ENCODE data around the gene SALL2.

SALL2 gene

DNA sequence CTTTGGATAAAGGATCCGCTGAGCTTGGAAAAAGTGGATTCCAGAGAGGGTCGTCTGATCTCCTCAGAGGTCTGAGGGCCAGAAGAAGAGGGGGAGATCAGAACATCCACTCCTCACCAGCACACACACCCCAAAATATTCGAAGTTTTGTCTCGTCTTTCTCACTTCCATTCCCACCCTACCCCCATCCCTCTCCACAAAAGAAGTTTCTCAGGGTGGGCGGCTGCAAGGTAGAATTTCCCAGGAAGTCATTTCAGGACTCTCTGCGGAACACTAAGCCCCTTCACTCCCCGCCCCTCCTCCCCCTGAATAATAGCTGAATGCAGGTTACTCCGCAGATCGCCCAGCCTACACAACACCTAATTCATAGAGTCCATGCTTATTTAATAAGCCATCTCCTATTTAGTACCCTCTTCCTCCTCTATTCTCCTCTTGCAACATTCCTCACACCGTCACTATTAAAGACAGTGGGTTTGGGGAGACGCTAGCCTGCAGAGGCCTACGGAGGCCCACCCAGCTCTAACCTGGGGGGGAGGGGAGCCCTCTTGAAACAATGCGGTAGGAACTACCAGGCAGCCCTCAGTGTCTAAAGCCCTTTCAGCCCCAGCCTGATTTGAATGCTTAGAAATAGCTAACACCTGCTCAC lies 649 bp upstream of the SALL2 start:
- DNase-seq, result peak; percentile 15

DNA sequence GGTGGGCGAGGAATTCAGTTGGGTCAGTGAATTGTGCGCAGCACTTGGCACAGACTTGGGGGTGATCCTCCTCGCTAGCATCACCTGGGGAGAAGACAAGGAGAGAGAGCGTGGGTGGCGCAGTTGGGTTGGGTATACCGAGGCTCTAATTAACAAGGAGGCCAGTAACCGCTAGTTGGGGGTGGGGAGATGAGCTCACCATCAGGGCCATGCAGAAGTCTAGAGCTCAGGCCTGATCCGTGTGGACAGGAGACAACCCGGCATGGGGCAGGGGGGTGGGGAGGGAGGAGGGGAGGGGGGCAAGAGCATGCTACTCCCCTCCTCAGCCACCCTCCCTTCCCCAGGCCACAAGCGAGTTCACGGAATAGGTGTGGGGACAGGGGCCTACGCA lies 580 bp downstream of the SALL2 start:
- no peak for DNase-seq

DNA sequence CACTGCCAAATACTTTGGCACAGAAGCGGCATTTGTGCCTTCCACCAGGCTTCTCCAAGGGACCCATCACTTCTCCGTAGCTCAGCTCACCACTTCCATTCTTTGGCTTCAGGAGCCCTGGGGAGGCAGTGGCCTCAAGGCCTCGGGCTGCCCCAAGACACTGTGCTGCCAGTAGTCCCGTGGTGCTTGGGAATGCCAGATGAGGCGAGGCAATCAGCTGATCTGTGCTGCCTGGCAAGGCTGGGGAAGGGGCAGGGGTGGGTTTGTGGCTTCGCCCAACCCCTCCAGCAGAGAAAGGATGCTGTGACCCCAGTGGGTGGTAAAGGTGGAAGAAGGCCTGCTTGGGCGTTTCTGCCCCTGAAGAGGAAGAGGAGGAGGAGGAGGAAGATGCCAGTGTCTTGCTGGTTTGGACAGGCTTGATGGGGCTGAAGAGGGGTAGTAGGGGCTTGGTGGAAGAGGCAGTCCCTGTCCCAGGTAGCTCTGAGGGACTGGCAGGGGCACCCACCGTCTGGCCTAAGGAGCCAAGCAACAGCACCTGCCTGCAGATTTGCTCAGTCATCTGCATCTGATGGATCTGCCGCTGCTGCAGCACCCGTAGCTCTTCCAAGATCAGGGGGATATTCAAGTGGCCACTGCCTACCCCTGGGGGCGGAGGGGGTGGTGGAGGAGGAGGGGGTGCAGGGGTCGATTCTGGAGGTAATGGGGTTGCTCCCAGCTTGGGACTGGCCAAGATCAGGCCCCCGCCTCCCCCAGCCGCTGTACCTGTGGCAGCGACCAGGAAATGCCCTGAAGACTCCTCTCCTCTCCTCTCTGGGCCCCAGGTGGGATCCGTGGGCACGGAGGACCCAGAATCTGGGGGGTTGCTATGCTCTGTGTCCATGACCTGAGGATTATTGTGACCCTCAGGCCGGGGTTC lies 1.3 kb downstream of the SALL2 start:
- no peak for DNase-seq

DNA sequence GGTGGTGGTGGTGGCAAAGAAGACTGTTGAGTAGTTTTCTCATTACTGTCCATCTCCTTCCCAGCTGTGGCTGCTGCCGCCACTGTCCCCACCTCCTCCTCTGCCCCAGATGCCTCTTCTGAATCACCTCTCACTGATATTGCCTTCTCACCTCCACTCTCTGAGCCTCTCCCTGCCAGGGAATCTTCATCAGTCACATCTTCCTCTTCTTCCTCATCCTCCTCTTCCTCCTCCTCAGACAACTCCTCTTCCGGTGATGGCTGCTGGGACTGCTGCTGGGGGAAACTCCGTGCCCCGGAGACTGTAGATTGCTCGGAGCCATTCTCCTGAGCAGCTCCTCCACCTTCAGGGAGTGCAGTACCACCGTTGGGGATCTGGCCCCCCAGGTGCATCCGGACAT lies 2.9 kb downstream of the SALL2 start:
- DNase-seq, result no peak

DNA sequence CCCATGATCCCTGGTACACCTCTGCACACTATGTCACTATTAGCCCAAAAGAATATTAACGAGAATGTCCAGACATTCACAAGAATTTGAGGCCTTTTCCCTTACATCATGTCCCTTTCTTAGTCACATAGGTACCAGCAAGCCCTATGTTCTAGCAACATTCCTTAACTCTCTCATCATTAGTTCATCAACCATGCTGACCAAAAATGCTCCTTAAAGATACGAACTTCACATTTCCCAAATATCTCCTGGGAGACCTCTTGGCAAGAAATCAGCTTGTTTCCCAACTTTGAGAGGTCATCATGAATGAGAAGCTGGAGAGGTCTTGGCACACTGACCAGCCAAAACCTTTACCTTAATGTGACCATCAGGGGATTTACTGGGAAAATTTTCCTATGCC lies 4.6 kb downstream of the SALL2 start:
- DNase-seq, result no peak

DNA sequence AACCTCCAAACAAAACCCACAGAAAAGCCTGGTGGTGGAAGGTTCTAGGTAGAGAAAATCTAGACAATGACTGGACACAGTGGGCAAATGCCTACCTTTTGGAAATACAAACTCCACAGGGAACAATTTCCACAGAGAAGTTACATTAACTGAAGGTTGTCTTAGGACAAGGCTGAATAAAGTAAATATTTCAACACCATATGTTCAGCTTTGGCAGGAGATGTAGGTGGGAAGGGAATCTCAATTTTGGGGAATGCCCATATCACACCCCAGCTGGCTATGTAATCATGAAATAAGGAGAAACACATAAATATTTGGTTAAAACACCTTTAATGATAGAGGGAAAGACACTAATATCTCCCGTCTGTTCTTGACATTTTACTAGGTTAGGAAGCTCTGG lies 5.4 kb downstream of the SALL2 start:
- DNase-seq, result no peak

DNA sequence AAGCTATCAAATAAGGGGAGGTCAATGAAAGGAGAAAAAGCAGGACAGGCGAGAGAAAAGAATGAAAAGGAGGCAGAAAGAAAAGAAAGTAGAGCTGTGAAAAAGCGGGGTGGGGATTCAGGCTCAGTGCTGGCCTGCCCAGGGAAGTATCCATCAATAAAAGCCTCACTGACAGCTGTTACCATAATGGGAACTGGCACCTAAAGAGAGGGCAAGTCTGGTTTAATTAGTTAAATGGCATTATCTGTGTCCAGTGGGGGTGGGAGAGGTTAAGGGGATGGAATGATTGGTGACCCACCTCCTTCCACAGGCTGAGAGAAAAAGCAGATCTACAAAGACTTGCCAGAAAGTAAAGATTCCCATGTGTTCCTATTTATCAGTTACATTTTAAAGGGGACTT lies 7.4 kb downstream of the SALL2 start:
- no peak for DNase-seq

DNA sequence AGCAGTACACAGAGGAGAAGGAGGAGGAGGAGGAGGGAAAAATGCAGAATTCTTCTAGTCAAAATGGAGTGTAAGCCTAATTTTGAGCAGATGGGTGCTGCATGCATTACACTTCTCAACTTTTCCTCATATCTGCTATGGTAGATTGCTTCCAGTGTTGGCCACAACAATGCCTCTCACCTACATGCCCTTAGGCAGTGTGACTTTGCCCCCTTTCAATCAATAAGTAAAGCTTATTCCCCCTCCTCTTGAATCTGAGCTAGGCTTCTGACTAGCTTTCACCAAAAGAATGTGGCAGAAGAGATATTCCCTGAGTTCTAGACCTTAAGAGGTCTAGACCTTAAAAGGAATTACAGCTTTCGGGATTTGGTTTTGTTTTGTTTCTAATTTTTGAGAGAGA lies 11.8 kb downstream of the SALL2 start:
- no peak for DNase-seq

DNA sequence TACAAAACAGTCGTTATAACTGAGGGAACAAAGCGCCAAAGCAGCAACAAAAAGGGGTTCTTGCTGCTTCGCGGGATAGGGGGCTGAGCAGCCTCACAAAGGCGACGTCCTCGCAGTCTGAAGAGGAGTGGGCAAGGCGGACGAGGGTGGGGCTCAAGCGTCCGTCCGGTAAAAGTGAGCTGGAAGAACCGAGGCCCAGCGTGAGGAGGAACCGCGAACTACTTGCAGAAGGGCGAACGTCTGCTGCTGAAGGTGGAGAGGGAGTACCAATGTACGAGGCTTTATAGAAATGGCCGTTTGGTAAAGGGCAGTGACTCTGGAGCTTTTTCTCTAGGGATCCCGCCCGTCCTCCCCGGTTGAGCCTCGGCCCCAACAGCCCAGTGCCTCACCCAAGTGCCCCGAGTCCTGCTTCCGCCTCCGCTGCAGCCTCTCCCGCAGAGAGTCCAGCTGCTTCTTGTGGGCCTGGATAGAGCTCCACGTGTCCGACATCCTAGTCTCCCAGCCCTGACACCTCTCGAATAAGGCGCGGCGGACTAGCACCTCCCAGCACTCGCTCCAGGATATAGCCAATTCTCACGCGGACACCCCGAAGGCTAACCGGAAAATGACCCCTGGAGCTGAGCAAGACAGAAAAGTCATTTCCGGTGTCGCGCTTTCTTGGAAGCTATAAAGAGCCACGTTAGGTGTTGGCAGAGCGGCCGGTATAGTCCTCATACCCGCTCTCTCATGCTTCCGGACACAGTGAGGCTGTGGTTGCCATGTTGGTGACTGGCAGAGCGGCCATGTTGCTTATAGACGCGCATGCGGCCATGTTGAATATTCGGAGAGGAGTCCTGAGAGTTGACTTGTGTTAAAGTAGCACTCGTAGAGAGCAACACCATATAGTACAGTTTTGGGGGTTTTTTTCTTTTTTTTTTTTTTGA lies 15.2 kb downstream of the SALL2 start, which contains the start of gene METTL3:
Gene METTL3 (minus strand): TSS at position 606 of the 923 bp plus-strand sequence. CDS start 117 bp downstream, at position 489.
- peak; percentile 97 for DNase-seq

DNA sequence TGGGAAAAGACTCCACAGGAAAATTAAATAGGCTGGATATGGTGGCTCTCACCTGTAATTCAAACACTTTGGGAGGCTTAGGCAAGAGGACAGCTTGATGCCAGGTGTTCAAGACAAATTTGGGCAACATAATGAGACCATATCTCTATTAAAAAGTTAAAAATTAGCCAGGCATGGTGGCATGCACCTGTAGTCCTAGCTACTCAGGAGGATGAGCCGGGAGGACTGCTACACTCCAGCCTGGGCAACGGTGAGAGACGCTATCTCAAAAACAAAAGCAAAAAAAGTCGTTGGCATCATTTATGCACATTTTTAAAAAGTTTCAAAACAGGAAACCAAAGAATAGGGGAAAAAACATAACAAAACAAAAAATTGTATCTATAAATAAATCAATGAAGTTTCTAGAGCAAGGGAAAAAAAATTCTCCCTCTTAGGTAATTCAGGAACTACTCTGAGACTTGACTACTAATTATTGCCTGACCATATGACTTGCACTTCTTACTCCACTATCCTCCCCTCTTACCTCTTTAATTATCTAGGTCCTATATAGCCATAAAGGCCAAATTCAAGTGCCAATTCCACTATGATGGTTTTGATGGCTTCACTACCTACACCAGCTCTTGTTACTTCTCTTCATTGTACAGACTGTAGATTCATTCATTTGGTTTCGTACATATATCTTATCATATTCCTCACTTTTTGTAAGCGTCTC lies 16.6 kb downstream of the SALL2 start:
- no peak for DNase-seq

DNA sequence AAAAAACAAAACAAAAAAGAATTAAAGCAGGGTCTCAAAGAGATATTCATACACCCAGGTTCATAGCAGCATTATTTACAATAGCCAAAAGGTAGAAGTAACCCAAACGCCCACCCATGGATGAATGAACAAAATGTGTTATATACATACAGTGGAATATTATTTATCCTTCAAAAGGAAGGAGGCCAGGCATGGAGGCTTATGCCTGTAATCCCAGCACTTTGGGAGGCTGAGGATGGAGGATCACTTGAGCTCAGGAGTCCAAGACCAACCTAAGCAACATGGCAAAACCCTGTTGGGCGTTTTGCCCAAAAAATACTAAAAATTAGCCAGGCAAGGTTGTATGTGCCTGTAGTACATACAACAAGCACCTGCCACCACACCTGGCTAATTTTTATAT lies 19.6 kb downstream of the SALL2 start:
- DNase-seq, result no peak

DNA sequence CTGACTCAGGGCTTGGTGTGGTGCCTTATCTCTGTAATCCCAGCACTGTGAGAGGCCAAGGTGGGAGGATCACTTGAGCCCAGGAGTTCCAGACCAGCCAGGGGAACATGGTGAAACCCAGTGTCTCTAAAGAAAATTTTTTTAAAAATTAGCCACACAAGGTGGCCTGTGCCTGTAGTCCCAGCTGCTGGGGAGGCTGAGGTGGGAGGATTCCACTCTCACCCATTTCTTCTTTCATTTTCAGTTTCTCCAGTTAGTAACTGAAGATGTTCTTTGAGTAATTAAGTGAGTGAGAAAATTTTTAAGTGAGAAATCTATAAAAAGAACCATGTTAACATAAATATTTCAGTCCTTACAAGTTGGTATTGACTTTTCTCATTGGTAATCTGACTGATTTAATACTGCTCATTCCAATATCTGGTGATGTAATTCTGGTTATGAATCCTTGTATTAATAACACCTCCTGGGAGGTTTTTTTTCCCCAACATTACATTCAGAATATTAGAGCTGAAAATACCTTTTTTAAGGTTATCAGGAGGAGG lies 21.1 kb downstream of the SALL2 start:
- DNase-seq, result no peak

DNA sequence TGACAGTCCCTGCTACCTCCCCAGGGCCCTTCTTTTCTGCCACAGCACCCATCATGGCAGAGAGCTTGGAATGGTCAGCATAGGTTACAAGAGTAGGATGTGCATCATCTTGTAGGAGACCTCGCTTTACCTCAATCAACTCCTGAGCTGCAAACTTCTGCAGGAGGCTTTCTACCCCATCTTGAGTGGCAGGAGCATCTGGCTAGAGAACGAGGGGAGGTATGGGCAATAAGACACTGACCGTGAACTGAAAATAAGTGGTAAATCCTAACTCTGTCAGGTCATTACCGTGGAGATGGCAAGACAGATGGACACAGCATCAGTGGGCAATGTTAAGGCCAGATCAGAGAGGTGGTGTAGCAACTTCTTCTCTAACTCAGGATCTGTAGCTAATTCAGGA lies 22.8 kb downstream of the SALL2 start:
- no peak for DNase-seq

DNA sequence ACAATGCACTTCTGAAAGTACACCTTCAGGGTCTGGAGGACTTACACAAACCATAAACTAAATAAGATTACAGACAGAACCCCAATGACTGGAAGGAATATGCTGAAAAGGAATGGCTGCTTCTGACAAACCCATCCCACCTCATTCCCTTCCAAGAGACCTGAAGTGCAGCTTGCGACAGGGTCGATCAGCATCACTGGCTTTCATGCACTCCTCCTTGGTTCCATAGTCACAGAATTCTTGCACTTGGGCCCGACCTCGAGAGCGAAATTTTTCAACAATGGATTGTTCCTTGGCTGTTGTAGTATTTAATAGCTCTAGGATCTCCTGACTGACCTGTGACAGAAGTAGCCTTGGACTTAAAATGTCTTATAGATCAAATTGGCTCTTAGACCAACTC lies 24.6 kb downstream of the SALL2 start:
- DNase-seq, result no peak

DNA sequence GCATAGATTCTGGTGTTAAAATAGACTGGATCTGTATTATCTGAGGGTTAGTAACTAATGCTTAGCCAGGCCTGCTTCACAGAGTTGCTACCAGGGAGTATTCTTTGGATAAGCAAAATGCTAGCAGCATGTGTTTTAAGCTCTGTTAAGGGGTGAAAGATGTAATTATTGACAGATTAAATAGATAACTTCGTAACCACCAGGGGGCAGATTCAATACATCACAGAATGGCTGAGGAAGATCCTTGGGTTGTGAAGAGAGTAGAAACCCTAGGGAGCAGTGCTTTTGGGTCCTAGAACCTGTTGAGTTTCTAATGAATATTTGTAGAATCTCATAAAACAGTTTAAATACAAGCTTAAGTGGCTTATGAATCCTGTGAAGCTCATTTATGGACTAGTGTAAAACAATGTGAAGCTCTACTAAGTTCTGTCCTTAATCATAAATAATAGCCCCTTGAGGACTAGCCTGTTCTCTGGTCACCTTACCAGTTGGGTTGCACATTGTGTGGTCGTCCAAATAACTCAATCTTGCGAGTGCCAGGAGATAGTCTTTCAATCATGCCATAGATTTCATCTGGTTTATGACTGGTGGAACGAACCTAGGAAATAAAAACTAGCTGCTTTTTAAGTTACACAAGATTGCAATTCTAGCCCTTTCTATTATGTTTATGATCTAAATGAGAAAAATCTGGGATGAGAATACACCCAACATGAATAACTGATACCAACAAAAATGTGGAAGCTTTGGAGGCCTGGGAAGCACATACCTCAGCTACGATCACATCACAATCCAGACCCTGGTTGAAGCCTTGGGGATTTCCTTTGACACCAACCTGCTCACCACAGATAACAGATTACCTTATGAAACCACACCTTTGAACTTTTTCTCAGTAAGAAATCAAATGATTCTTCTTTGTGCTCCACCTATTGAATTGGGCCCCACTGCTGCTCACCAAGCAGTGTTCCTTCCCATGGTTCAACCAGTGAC lies 27.3 kb downstream of the SALL2 start:
- DNase-seq, result peak; percentile 30

DNA sequence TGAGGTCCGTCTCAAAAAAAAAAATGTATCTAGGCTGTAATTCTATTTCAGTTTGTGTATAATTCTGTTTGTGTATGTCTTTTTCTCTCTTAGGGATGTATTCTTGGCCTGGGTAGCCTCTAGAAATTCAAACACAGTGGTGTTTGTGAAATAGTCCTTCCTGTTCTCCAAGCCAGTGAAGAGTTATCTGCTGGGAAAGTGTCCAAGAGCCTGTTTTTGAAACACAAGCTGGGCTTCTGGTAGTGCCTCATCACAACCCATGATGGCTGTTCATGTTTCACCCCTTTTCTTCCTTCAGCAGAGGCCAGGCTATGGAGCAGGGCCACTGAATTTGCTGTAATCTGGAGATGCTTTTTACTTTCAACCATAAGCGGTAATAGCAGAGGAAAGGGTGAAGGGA lies 29.7 kb downstream of the SALL2 start:
- DNase-seq, result no peak

DNA sequence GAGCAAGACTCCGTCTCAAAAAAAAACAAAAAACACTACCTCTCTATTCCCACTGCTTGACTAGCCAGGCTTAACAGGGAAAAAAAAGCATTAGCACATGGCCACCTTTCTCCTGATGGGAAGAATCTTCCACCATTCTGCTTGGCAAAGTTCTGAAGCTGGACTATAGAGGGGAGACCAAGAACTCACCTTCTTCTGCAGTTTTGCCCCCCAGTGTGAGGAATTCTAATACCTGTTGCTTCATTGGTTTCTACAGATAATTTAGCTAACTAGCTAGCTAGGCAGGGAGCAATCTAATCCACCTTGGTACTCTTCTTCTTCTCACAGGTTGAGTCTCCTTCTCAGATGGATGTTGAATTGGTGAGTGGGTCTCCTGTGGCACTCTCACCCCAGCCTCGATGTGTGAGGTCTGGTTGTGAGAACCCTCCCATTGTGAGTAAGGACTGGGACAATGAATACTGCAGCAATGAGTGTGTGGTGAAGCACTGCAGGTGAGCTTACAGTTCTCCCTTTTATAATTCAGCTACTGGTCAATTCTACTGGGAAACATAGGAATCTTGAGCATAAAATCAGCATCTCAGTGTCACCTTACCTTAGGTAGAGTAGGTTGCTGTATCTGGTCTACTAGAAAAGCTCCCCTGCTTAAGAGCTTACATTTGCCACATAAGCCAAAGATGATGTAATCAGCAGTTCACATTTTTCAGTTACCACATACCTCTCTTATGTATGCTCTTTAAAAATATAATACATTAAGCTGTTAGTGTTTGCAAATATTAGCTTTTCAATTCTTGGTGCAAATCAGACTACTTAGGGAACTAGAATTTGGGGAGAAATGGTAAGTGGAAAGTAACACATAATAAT lies 31.0 kb downstream of the SALL2 start:
- no peak for DNase-seq

DNA sequence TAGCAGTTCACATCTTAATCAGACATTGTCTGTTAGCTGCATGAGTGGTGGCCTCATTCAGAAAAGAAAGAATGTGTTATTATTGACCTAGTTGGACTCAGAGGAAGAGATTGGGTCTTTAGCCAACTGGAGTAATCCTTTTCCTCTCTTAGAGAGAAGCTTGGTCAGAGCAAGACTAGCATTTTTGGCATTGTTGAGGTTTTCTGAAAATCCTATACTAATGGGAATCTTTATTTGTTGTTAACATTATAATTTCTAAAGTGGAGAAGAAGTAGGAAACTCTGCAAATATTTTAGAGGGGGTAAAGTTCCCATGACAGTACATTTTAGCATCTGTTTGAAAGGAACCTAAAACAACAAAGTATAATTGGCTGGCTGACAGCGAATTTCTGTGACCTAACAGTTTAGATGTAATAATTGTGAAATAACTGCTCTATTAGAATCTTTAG lies 39.5 kb downstream of the SALL2 start:
- no peak for DNase-seq

DNA sequence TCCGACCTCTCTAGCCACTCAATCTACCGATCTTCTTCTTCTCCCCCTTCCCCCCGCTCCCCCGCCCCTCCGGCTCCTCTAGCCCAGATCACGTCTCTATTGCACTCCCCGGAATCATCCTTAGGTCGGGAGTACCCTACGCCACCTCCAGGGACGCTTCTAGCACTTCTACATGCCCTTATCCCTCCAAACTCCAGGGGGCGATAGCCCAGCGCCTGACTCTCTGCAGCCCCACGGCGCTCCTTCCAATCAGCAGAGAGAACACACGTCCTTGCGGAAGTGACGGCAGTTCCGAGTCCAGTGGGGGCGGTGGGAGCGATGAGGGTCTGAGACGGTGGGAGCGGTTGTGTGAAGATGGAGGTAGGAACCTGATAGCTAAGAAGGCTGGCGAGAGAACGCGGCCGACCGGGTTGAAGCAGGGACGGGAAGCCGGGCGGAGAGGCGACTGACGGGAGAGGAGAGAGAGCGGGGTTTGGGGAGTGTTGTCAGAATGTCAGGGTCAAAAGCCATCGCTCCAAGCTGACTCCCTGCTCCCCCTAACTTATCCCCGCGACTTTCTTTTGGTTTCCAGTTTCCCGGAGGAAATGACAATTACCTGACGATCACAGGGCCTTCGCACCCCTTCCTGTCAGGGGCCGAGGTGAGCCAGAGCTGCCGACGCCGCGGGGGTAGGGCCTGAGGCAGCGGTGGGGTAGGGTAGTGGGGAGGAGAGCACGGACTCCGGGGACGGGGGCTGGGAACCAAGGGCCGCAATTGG lies 49.0 kb downstream of the SALL2 start, which contains the start of the genes RAB2B and TOX4:
Gene RAB2B (minus strand): TSS at position 35 of the 757 bp plus-strand sequence. CDS start 87 bp downstream, outside the sequence.
Gene TOX4 (plus strand): TSS at position 271 of the 757 bp plus-strand sequence. CDS start 84 bp downstream, at position 355.
- peak; percentile 97 for DNase-seq

Data from NCI-H1417 treated with DMSO at 0.1 percent for 48 hours (cell line).